IPS-11a (cell line): Measurements from ENCODE around the gene SHC4.
"Not testable (repeated sequence)": the region's sequence is repeated elsewhere in the genome, so short reads cannot be mapped to it uniquely, and the experiment has no call there.

Source experiments
- H3K4me3 ChIP-seq: one replicate; pipeline ENCODE4 v1.5.1; 2013; ENCODE audit warnings: low read depth, low read length, control low read depth

The SHC4 gene

GRCh38 chr15:48963524-48964113, at the start of gene SHC4:
SHC4 (minus strand) TSS chr15:48963919; CDS start chr15:48963015, 904 bp downstream.
- peak within 1 kb of the TSS; percentile 71 for H3K4me3 ChIP-seq

GRCh38 chr15:48999314-48999713, 35.6 kb upstream of the SHC4 start:
- no peak overlapping the region for H3K4me3 ChIP-seq

DNA sequence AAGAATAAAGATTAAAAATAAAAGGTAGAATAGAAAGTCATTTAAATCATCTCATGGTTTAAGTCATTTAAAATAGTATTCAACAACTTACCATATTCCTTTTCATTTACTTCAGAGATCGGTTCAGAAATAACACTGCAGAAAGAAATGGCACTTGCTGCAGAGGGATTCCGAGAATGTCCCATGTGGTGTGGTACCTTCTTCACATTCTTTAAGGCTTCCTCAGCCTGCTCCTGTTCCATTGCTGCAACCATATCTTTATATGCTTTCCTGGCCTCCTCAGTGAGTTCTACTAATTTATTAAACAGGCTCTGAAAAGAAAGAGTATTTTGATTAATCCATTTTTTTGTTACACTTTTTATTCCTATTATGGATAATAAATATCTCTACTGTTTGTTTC, 32.6 kb upstream of the SHC4 start:
- no peak overlapping the region for H3K4me3 ChIP-seq

DNA sequence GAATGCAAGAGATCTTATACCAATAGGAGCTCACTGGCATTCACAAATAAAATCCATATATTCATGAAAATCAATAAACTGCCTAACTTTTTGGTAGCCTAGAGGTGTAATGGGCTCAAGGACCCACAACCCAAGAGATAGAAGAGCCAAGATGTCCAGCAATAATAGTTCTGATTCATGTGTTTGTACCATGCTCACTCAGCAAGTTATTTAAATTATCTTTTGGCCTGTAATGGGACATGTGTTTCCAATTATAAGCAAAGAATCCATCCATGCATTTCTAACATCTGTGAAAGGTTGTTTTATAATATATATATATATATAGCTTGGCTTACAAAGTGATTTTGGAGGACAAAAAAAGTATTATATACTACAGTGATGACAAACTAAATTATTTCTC, 29.7 kb upstream of the SHC4 start:
- H3K4me3 ChIP-seq = no peak overlapping the region

GRCh38 chr15:48992545-48992944, 28.8 kb upstream of the SHC4 start:
- H3K4me3 ChIP-seq = no peak overlapping the region

DNA sequence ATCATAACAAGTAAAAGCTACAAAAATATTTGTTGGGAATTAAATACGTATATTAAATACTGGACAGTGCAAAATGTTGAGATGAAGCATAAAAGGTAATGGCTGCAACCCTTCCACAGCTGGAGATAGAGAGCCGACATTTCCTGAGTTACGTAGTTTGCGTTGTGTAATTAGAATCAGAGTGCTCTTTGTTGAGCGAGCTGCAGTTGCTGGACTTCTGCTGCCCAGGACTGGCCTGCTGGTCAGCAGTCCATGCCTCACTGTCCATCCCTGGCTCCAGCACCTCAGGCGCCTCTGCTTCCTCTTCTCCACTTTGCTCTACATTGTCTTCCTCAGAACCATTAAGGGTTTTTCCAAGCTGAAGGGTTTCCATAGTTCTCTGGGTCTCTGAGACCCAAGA, 28.4 kb upstream of the SHC4 start:
- no peak overlapping the region for H3K4me3 ChIP-seq

GRCh38 chr15:48989170-48989569, 25.5 kb upstream of the SHC4 start:
- no peak overlapping the region for H3K4me3 ChIP-seq

DNA sequence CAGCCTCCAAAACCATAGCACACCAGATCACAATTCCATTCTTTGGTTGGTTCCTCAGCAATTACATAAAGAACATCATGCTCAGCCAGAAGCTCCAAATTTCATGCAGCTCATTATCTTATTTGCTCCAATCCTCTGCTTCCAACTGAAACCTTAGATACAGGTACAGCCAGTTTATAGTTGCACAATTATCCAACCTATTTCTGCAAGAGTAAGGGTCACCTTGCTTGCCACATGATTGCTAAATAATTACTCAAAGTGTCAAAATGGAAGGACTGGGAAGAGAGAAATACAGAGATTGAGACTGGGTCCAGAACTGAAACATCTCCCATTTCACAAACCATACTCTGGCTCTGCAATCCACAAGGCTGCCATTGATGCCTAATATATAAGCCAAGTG, 23.4 kb upstream of the SHC4 start:
- H3K4me3 ChIP-seq = no peak overlapping the region

DNA sequence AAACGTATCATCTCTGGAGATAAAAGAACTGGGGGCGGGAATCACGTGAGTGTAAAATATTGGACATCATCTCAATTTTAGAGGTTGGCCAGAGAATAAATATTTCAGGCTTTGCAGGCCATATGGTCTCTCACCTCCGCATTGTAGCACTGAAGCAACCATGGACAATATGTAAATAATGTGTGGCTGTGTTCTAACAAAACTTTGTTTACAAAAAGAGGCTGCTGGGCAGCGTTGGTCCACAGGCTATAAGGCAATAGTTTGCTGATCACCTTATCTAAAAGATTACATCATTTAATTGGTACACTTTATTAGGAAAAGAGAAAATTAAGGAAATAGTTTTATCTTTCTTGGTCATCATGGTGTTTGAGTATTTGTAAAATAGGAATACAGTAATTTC, 22.5 kb upstream of the SHC4 start:
- no peak overlapping the region for H3K4me3 ChIP-seq

DNA sequence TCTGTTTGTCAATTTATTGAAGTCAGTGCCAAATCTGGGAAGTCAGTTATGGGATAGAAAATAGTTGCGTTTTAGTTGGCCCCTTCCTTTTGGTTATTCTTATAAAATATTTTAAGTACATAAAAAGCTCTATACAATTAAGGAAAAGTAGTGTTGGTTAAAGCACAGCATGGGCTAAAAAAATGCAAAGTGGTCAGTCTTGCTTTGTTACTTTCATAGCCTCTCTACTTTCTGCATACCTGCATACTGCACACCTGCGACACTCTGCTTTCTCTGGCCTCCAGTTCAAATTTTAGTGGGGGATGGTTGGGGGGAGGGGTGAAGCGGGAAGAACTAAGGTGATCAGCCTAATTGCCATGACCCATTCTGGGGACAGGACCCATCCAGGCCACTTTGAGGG, 21.8 kb upstream of the SHC4 start:
- no peak overlapping the region for H3K4me3 ChIP-seq

DNA sequence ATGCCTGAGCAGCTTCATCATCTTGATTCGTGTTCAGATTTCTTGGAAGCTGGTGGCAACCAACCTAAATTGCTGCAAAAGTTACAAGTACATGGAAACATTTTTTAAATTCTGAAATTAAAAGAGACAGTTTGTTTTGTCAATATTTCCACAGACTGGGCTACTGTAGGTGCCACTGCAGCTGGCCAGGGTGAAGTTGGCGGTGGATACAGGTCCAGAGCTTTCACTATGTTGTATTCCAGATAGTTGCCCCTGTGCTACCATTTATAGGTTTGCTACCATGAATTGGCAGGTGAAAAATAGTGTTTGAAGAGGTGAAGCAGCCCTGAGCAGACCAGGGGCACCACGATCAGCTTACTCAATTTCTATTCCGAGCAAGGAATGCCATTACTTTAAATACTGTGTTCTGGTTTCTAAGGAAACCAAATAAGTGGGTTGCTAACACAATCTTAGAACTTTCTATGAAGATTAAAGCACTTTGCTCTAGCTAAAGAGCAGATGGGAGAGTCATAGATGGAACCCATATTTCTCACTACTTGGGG, 21.2 kb upstream of the SHC4 start:
- no peak overlapping the region for H3K4me3 ChIP-seq

- H3K4me3 ChIP-seq = no peak overlapping the region
Observed at GRCh38 chr15:48984021-48984710, 20.4 kb upstream of the SHC4 start.

DNA sequence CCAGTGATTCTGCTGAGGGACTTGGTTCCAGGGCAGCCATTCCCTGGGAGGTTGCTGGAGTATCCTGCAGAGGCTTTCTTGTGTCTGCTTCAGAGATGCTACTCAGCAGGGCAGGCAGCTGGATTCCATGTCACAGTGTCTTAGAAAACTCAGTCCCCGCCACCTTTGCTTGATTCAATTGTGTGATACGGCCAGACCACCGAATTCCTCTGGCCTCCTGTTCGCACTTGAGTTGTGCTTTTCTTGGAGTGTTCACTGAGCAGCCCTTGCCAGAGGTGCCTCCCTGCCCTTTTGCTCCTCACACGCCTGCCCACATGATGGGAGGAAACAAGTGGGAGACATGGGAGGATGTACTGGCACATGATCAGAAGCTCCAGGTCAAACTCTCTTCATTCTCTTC, 19.6 kb upstream of the SHC4 start:
- H3K4me3 ChIP-seq = no peak overlapping the region

DNA sequence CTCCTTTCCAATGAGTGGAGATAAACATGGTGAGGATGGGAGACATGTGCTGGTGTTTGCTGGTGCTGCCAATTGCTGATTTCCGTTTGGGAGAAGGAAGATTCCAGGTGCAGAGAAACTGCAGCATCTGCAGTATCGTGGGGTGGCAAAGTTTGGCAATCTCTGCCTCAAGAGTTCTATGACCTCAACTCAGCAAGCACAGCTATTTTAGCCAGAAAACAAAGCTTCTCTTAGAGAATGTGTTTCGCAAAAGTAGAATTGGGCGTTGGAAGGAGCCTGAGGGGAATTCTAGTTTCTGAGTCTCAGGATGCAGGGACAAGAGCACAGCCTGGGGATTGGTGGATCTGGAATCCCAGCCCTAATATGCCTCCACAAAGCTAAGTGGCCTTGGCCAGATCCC, 18.2 kb upstream of the SHC4 start:
- H3K4me3 ChIP-seq = no peak overlapping the region

GRCh38 chr15:48978638-48979037, 14.9 kb upstream of the SHC4 start:
- H3K4me3 ChIP-seq = no peak overlapping the region

- peak overlapping the region; percentile 33 for H3K4me3 ChIP-seq
Observed at GRCh38 chr15:48976444-48977088, 12.8 kb upstream of the SHC4 start.

GRCh38 chr15:48975472-48976419, 12.0 kb upstream of the SHC4 start:
- H3K4me3 ChIP-seq = peak overlapping the region; percentile 33

DNA sequence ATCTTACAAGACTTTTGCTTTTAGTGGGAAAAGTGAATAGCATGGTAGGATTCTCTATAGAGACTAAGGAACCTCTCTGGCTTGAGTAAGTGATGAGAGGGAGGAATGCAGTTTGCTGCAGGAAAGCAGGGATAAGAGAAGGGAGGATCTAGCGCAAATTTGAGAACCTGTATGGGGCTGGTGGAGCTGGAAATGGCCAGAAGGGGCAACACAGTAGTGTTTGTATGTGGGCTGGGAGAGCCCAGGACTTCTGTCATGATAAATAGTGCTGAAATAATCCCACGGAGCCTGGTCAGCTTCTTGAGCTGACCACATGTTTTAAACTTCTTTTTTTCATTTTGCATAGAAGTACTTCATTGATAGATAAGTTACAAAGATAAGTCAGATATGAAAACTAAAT, 11.2 kb upstream of the SHC4 start:
- no peak overlapping the region for H3K4me3 ChIP-seq

- H3K4me3 ChIP-seq = no peak overlapping the region
Observed at GRCh38 chr15:48972750-48973503, 9.2 kb upstream of the SHC4 start.

DNA sequence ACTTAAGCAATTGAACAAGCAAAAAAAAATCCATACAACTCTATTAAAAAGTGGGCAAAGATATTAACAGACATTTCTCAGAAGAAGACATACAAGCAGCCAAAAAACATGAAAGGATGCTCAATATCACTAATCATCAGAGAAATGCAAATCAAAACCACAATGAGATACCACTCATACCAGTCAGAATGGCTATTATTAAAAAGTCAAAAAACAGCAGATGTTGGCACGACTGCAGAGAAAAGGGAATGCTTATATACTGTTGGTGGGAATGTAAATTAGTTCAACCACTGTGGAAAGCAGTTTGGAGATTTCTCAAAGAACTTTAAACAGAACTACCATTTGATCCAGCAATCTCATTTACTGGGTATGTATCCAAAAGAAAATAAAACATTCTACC, 7.2 kb upstream of the SHC4 start:
- not testable (repeated sequence) for H3K4me3 ChIP-seq
